ENCODE data around the gene NT5C1A.
A peak's percentile ranks its signal among the peaks of the same experiment; 100 is the strongest.

The NT5C1A gene

DNA sequence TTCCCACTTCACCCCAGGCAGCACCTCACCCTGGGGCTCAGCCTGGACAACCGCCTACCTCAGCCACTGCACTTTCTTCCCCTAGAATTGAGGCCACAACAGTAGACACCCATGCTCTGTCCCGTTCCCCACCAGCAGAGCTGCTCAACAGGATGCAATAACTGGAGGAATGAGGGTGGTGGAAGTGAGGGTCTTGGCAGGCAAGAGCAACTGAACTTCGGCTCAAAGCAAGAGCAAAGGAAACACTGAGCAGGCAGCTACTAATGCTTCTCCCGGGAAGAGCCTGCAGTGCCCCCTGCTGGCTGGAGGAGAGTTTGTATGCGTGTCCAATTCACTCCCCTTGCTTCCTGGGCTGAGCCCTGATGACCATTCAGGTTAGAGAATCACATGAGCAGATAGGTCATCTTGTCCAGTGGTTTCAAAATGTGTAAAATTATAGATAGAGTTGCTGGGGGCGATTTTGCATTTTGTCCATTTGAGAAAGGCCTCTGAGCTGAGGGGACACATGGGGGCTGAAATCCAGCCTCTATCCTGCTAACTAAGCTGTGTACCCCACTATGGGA lies 13.9 kb downstream of the NT5C1A start:
- peak; percentile 87 for DNase-seq

DNA sequence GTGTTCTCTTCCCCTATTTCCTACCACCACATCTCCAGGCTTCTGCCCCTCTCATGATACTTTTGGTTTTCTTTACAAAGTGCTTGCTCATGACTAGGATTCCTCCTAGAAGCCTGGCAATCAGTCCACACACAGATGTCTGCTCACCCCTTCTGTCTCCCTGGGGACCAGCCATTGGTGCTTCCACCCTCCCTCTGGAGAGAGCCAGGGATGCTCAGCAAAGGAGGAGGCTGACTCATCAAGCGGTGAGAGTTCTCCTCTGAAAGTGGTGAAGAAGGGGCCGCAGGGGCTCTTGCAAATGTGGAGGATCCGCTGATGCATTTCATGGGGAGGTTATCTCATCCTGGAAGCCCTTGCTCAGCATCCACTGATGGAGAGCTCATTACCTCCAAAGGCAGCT lies 14.5 kb downstream of the NT5C1A start:
- no peak for DNase-seq

DNA sequence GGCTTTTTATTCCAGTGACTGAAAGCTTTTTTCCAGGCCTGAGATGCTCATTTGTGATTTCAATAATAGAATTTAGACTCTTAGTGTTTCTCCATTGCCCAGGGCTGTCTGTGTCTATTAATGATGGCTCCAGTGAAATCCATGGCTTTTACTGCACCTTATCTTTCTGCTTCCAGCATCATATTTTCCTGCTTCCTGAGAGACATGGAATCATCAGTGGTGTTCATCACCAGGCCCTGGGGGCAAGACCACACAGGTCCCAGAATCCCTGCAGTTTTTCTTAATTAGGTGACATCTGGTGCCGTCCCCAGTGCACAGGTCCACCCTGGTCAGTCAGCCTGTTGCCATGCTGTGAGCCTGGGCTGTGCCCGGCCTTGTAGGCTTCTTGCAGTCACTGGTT lies 15.5 kb downstream of the NT5C1A start:
- DNase-seq = no peak

DNA sequence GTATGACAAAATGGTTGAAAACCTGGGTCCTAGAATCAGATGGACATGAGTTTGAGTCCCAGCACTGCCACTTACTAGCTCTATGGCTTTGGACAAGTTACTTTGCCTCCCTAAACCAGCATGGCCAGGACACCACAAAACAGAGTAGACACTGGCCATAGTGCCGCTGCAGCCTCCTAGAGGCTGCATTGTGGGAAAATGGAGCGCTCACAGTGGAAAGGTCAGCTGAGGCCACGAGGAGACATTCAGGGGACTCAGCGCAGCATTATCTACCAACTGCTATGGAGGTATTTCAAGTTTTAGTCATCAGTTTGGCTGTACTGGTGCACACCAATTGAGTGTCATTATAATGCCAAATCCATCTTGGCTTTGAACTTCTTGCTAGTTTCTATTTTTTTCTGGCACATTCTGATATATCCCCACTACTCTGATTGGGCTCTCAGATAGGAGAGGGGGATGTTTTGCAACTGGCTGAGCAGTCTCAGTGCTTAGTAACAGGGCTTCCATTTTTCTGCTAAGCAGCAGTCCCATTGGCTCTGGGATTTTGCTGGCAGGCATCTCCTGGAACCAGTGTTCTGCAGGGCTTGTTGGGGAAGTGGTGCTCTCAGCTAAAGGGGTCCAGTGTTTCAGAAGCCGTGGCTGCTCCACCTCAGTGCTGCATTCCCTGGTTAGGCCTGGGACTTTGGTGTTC lies 16.2 kb downstream of the NT5C1A start:
- DNase-seq = no peak

DNA sequence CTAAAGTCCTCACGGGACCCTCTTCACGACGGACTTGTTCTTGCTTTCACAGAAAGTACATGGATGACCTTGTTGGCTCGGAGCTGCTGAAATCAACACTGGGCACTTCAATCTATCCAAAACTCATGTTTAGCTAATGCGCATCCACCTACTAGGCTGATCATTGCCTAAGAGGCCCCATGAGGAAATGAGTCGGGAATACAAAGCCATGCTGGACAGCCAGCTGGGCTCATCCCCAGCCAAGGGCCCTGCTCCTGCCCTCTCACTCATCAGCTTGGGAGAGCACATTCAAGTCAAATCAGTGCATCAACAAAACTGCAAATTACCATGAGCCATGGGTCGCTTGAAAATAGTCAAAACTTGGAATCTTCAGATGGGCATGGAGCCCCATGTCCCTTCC lies 17.6 kb downstream of the NT5C1A start:
- DNase-seq = no peak

DNA sequence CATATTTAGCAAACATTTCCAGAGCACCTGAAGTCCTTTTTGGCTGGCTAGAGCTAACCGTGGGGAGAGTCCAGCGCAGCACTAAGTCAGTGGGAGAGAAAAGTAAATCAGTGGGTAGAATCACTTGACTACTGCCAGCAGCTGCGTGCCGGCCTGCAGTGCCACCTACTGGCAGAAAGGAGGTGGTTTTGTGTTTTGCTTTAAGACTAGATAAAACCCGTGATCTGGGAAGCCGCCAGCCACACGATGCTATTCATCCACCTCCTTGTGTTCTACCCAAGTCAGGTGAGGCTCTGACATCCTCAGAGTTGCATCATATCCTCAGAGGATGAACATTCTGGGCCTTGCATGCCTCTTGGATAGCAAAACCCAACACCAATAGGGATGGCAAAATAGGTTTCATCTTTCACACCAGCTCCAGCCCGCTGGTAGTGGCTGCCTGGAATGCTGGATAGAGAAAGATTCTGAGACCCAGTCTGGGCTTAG lies 18.3 kb downstream of the NT5C1A start:
- DNase-seq = peak; percentile 85

DNA sequence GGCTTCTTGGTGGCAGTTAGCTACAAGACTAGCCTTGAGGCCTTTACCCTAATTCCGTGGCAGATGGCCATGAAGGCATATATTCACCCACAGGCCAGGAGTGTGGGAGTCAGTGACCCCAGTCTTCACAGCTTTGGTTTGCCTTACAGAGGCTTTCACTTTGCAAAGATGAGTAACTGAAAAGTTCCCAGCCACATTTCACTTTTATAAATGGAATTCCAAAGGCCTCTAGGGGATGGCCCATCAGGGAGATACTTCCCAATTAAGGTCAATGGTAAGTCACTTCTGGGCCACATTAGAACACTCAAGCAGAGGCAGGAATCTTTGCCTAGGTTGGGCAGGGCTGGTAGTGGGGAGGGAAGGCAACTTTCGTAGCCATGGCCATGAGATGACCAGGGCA lies 19.4 kb downstream of the NT5C1A start:
- DNase-seq = no peak

DNA sequence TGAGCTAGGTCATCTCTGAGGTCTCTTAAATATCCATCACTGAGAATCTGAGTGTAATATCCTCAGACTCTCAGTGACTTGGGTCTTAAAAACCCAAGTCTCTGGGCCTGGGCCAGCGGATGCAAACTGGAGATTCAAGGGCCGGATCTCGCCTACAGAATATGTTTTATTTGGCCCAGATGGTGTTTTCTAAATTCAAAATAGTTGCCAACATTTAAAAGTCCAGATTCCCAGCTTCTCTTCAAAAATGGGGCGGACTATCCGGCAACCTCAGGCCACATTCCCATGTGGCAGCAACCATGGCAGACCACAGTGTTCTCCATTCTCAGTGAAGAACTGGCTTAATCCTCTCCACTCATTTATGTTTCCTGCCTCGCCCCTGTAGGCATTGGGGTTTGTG lies 19.8 kb downstream of the NT5C1A start:
- DNase-seq = no peak

DNA sequence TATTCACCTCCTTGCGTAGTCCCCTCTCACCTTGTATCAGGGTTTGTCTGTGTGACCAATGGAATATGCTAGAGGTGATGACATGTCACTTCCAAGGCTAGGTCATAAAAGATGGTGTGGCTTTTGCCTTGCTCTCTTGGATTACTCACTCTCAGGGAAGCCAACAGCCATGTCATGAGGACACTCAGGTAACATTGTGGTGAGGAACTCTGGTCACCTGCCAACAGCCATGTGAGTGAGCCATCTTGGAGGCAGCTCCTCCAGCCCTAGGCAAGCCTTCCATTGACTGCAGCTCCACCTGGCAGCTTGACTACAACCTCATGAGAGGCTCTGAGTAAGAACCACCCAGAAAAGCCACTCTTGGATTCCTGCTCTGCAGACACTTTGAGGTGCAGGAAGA lies 21.5 kb downstream of the NT5C1A start:
- no peak for DNase-seq

DNA sequence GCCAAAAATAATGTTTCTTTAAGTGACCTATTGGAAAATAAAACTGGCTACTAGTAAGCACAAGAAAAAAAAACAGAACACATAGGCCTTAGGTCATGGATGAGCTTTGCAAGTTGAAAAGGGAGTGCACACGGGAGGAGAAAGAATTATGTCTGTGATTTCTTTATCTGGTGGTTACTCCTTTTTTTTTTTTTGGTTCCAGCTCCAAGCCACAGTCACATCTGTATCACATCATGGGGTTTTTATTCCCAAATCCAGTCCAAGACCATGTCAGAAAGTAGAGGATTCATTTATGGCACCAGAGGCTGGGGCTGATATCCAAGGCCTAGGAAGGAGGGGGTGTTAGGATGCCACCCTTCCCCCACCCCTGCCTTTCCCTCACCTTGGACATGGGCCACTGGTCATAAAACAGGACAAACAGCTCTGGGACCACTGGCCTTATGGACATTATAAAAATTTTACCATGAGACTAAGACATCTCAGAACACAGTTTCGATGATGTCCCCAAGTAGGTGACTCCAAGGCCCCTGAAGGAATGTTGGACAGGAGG lies 22.2 kb downstream of the NT5C1A start:
- no peak for DNase-seq

DNA sequence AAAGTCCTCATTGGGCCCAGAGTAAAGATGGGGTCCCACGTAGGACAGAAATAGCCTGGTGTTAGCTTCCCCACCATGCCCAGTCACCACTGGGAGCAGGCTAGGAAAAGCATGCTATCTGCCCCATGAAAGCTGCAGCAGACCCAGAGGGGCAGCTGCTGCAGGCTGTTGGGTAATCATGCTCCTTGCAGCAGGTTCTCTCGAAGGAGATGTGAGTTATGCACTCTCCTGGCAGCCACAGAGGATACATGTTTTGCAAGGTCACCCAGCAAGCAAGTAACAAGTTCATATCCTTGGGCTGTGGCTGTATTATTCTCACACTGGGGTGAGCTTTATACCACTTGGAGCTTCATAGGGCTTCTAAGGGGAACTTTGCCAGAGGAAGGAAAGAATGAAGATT lies 23.4 kb downstream of the NT5C1A start:
- no peak for DNase-seq

DNA sequence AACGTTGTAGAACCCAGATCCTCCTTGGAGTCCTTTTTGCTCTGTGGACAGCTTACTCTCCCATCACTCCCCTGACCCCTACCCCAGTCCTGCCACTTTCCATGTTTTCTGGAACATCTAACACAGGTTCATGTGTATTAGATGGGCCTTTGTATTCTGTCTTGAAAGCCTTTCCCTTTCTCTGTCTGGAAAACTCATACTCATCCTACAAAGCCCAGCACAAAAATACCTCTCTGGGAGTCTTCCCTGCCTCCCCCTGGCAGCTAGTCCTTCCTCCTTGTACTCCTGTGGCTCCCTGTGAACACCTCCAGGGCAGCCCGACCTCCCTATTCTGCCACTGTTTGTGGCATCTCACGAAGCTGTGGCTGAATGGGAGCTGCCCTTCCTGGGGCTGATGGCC lies 24.7 kb downstream of the NT5C1A start:
- no peak for DNase-seq

DNA sequence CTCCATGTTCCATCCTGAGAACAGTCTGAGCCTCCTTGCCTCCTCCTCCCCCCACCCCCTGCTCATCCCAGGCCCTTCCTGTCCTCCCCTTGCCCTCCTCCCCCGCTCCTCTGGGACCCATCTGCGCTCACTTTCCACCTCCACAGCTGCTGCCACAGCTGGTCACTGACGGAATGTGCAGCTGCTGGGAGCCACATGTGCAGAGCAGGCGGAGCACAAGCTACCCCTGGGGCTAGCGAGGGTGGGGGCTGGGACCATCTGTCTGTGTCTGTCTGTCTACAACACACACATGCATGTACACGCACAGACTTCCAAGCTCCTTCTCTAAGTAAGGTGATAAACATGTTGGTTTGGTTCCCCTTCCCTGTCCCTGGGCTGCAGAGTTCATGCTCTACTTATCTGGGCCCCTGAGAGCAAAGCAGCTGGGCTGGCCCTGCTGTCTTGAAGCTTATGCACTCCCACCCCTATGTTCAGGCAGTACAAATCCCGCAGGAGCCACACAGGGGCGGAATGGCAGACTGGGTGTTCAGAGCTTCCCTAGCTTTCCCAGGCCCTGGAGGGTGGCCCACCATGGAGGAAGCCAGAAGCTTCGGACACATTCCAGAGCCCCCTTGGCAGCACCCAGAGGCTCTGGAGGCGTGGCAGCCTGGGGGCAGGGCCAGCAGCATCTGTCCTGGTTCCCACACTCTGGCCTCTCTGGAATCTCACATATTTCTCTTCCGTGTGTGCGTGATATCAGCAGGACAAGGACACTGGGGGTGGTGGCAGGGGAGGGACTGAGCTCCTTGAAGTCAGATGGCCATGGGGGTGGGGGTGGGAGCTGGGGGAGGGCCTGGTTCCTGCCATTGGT lies 25.4 kb downstream of the NT5C1A start:
- no peak for DNase-seq

DNA sequence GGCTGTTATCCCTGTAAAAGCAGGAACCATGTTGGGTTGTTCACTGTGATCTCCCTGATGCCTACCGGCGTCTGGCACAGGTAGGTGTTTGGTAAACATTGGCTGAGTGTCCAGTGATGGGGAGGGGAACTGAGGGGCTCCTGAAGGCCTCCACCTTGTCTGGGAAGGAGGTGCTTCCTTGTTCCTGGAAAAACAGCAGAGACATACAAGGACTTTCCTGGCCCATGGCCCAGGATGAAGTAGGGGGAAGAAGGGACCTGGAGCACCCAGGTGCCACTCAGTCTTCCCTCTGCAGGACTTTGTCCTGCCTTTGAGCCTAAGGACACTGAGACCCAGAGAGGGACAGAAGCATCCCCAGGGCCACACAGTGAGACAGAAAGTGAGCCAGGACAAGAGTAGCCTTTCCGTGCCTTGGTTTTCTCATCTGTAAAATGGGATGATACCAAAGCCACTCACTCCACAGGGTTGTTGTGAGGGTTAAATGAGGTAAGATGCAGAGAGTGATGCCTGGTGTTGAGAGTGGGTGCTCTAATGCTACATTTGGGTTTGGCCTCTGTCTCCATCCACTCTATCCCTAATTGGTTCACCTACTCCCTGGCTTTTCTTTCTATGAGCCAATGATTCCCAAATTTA lies 26.4 kb downstream of the NT5C1A start:
- no peak for DNase-seq

DNA sequence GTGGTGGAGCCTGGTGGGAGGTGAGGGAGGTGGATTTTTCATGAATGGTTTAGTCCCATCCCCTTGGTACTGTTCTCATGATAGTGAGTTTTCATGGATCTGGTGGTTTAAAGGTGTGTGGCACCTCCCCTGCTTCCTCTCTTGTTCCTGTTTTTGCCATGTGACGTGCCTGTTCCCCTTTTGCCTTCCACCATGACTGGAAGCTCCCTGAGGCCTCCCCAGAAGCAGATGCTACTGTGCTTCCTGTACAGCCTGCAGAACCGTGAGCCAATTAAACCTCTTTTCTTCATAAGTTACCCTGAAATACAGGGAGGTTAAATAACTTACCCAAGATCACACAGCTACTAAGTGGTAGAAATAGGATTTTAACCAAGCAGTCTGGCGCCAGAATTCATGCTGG lies 28.2 kb downstream of the NT5C1A start:
- DNase-seq = no peak

DNA sequence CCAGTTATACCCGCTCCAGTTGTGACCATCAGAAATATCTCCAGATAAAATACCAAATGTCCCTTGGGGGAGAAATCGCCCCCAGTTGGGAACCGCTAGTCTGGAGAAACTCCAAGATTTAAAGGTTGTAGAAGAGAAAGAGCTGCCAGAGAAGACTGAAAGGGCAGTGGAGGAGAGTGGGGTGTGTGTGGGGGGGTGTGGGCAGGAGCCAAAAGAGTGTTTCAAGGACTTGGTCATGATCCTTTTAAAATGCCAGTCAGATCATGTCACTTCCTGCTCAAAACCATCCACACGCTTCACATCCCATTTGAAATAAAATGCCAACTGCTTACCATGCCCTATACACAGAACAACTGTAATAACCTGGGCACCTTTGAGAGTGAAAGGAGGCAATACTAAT lies 29.1 kb downstream of the NT5C1A start:
- DNase-seq = no peak

DNA sequence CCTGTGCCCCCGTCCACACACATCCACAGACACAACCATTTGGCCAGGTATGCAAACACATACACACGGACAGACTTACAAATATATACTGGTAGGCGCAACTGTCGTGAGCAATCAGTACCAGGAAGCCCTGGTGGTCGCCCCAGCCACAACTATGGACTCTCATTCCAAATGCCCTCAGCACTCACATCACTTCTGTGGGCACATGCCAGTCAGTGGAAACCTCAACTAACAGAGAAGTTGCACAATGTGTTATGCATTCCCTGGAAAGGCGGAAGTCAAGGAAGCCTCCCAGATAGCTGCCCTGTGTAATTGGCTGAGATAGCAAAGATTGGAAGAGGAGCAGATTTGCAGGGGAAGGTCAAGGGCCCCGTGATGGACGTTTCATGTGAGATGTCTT lies 31.0 kb downstream of the NT5C1A start:
- DNase-seq = no peak

DNA sequence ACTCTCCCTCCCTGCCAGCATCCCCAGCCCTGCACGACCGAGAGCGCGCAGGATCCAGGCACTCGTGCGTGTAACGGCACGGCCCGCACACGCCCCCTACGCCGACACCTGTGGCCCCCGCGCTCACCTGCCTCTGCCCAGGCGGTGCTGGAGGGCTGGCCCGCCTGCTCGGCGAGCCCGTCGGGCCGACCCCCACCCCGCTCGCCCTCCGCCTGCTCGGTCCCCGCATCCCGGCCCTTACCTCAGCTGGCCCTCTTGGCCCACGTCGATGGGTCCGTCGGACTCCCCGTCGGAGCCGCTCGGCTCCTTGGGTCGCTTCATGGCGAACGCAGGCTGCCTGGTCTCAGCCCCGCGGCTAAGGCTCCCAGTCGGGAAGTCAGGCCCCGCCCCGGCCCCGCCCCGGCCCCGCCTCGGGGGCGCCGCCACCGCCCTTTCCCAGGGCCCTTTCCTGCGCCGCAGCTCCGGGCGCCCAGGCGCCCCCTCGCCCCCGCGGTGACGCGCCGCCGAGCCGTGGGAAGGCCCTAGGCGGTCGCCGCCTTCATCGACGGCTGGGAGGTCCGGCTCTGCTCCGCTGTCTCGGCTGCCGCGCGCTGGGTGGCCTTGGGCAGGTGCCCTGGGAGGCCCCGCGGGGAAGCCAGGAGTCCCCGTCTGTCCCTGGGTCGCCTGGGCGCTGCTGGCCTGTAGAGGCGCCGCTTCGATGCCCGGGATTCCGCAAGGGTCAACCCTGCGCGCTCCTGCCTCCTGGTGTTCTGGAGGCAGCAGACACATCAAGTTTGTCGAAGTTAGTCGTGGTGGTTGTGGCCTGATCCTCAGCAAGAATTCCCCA lies 32.4 kb downstream of the NT5C1A start, which contains the start of gene HEYL:
HEYL (minus strand) TSS at position 339 of the 826 bp plus-strand sequence; CDS start at position 321, 18 bp downstream.
- peak; percentile 89 for DNase-seq

DNA sequence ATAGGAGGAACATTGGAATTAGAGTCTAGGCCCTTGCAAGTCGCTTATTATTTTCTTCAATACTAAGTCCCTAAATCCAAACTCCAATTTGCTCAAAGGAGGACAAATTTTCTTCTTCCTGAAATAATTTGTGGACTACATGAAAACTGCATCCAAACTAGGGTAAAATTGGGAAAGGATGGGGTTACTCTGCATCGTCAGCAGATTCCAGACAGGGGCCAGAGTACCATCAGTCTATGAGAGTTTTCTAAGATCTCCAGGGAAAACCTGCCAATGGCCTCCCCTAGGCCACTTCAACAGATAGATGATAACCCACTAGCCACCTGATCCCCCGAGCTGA lies 33.0 kb downstream of the NT5C1A start:
- DNase-seq = no peak

DNA sequence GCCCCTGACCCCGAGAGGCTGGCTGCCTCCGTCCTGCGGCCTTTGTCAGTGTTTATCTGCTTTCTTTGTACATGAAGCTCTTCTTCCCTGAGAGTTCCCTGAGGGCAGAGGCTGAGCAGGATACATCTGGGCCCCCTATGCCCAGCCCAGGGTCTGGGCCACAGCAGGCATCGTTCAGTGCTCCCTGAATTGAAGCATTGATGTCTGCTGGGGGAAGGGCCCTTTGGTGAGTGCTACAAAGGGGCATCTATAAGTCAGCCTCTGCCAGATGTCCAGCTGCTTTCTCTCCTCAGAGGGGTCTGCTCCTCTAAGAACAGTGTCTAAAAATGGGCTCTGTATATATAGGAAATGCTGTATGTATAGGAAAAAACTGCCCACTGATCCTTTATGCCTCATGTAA lies 34.5 kb downstream of the NT5C1A start:
- no peak for DNase-seq

DNA sequence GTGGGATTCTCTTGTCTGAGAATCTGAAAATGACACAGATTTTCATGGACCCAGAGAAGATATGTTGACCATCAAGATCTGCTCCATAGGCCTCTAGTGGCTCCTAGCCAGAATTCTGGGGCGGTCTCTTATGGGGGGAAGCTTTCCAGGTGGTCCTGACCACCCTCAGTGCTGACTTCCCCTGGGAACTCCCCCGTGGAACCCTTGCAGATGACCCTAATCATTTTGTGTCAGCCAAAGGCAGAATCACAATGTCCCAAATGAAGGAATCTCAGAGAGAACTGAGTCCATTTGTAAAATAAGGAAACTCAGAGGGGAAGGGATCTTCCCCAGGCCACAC lies 36.1 kb downstream of the NT5C1A start:
- no peak for DNase-seq

DNA sequence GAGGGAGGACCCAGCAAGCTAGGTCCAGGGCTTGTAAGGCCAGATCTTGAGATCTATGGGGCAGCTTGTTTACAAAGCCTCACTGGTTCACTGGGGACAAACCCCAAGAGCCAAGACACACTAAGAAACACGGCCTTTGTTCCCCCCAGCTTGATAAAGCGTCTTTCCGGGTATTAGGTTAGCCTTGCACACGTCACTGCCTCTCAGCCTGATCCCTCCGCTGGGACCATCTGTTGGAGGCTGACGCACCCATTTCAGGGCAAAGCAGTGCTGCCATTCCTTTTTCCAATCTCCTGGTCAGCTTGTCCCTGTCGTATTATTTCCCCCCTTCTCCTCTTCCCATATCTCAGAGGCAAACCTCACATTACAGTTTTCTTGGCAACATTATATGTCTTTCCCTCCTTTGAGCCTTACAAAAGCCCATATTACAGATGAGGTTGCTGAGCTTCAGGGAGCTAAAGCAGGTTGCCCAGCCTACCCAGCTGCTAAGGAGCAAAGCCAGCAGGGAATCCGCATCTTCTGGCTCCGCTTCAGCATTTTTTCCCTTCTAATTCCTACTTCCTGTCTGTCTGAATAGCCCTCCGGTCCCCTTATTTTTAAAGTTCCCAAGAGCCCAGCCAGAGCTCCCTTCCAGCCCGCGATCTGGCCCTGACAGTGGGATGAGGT lies 36.6 kb downstream of the NT5C1A start:
- no peak for DNase-seq

Measured in activated CD8-positive, alpha-beta memory T cell treated with anti-CD3 and anti-CD28 coated beads, Interleukin-2, amount 50 U/mL, for 48 hours (primary cell).